D721Med (cell line): ENCODE data around the gene ADGRL3.

Source experiments
- DNase-seq: peaks from one replicate; pipeline ENCODE4 v3.0.0; 2011; ENCODE audit warnings: low spot score; ENCODE audit not compliant: insufficient read length
- FAIRE-seq: peaks from 2 replicates; lab custom pipeline; 2011; peaks lifted over from hg19 to GRCh38; lab: Jason Lieb, UNC
- CTCF ChIP-seq: IDR thresholded peaks from 2 replicates; pipeline ENCODE4 v1.5.1; 2012; ENCODE audit warnings: mild to moderate bottlenecking, control low read depth; ENCODE audit not compliant: insufficient read depth; ENCODE audit errors: missing control alignments

Gene ADGRL3

GRCh38 chr4:61860376-61860775 is 660.2 kb downstream of the ADGRL3 start:
- no peak for TF ChIP-seq CTCF
- DNase-seq = no peak
- no peak for FAIRE-seq

GRCh38 chr4:61864286-61864685 is 664.2 kb downstream of the ADGRL3 start:
- no peak for TF ChIP-seq CTCF
- FAIRE-seq (no peak), DNase-seq (no peak)

- FAIRE-seq = no peak
- no peak for TF ChIP-seq CTCF
These were observed 666.4 kb downstream of the ADGRL3 start for GRCh38 chr4:61866378-61867030.

GRCh38 chr4:61872983-61873382 is 672.9 kb downstream of the ADGRL3 start:
- FAIRE-seq (no peak), DNase-seq (no peak)
- TF ChIP-seq CTCF = no peak

More at GRCh38 chr4:61866378-61867030, 666.4 kb downstream of the ADGRL3 start:
- no peak for DNase-seq

GRCh38 chr4:61877266-61877665 is 677.1 kb downstream of the ADGRL3 start:
- no peak for TF ChIP-seq CTCF
- DNase-seq (no peak), FAIRE-seq (no peak)

- FAIRE-seq (no peak), DNase-seq (no peak)
- TF ChIP-seq CTCF = no peak
These were observed 677.8 kb downstream of the ADGRL3 start for GRCh38 chr4:61877893-61878292.

GRCh38 chr4:61882381-61882780 is 682.3 kb downstream of the ADGRL3 start:
- FAIRE-seq (no peak), DNase-seq (no peak)
- no peak for TF ChIP-seq CTCF
